ENCODE results near the gene COL21A1.
A peak's percentile ranks its signal among the peaks of the same experiment; 100 is the strongest.

The COL21A1 gene

DNA sequence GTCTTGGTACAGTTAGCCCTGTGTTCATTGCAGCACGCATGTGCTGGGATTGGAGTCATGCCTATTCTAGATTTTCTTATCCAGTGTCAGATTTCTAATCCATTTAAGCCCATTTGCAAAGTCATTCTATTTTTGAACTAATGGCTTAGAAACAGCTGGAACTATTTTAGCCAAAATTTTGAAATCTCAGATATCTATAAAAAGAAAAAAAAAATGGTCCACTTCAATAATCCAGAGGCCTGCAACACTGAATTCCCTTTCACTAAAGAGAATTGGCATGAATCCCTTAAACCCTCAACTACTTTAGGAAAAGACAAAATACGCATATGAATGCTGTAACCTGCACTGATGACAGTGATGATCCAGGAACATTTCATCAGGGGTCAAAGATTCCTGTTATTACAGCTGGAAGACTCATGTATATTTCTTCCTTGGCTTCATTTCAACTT is 1.5 kb downstream of the COL21A1 start:
- no peak for DNase-seq (ENCODE audit: low spot score)

DNA sequence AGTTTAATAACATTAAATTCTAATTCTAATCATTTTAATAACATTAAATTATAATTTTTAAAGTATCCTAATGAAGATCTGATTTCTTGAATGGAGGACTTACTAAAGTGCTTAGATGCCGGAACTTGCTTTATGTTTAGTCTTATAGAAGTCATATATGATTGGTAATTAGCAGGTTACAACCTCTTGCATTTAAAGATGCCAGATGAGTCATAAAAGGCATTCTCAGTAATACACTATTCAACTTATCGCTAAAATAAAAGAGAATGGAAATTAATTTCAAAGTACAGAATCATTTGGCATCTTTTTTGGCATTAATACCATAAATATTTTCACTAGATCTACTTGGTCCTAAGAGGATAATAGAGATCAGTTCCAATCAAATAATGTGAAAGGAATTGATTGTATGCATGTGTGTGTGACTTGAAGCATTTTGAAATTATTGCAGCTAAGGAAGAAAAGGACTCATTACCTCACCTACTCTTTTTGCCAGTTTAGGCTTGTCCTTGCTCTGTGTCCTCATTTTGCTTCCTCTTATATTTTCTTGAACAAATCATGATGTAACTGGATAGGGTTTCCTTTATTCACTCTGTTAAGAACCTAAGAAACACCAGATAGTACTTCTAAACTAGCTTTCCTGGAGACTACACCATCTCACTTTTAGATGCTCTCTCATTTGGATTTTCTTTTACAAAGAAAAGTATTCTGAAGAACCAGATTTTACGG is 2.7 kb downstream of the COL21A1 start:
- no peak for DNase-seq (ENCODE audit: low spot score)

DNA sequence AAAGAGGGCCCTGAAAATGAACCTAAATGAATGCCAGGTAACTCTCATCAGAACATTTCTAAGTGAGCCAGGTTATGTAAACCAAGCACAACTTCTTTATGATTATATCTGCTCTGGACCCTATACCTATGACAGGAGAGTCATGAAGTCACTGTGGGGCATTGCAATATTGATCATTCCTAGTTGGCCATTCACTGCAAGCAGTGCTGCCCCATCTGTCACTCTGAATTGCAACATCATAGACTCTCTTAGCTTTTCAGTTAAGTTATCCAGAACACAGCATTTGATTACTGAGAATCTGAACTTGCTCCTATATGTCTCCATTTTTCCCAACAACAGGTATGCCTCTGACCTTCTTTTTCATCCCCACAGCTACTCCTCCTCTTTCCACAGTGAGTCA is 3.3 kb downstream of the COL21A1 start:
- DNase-seq (ENCODE audit: low spot score): no peak

DNA sequence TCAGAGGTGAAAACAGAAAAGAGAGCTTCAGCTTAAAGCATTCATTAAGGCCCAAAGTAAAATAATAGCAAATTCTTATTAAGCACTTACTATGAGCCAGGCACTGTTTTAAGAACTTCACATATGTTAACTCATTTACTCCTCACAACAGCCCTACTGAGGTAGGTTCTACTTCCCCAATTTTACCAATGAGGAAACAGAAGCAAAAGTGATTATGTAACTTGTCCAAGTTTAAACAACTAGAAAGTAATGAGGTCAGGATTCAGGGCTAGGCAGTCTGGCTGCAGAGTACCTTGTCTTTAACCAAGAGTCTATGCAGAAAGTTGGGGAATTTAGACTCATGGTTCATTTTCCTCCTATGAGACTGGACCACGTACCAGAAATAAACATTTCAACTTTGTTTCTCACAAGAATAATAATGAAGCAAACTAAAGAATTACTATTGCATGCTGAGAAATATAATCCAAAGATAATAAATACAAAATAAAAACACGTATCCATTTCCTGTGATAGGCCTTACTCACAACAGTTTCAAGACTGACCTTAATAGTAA is 3.8 kb downstream of the COL21A1 start:
- DNase-seq (ENCODE audit: low spot score): no peak

DNA sequence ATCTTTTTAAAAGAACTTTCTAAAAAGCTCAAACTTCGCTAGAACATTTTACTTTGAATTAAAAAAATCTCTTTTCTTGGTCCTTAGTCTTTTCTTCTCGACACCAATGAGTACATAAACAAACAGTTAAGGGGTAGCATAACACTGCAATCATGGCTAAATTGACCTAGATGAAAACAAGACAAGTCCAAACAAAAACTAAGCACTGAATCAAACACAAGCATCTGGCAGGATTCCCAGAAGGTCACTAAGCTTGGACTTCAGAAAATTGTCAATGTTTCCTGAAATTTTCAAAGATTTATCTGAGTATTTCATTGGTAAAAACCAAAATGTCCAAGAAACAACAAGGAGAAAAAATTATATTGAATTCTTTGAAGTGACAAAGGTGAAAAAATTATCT is 5.0 kb downstream of the COL21A1 start:
- no peak for DNase-seq (ENCODE audit: low spot score)

DNA sequence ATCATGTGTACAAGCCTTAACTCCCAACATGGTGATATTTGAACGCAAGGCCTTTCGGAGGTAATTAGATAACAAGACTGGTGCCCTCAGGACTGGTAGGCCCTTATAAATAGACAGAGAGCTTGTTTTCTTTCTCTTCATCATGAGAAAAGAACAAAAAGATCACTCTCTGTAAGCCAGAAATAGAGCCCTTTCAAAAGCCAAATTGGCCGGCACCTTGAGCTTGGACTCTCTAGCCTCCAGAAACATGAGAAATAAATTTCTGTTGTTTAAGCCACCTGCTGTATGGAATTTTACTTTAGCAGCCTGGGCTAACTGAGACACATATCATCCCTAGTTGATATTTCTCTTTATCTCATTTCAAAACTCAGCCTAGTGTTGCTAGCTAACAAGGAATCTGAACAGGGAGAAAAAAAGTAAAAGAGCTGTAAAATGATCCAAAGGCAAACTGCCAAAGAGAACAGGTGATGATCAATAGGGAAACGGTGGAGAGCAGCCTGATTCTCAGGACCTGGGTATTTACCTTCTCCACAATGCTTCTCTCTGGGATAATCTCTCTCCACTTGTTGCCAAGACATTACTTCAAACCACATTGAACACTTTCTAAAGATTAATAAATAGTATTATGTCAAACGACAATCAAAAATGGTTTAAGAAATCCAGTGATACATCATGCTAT is 6.1 kb downstream of the COL21A1 start:
- no peak for DNase-seq (ENCODE audit: low spot score)

DNA sequence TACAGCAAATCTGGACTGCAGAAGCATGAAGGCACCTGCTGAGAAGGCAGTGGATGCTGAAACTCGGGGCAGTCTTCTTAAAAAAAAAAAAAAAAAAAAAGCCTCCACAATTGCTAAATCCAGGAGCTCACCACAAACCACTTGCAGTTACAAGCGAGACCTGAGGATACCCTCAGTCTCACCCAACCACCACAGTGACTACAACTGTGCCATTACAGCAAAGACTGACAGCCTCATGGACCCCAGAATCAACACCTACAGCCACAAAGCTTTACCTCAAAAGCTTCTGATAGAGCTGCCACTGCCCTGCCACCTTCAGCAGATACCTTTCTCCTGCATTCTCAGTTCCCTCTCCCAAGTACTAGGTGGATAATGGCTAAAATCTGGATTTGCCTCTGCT is 9.0 kb downstream of the COL21A1 start:
- no peak for DNase-seq (ENCODE audit: low spot score)

DNA sequence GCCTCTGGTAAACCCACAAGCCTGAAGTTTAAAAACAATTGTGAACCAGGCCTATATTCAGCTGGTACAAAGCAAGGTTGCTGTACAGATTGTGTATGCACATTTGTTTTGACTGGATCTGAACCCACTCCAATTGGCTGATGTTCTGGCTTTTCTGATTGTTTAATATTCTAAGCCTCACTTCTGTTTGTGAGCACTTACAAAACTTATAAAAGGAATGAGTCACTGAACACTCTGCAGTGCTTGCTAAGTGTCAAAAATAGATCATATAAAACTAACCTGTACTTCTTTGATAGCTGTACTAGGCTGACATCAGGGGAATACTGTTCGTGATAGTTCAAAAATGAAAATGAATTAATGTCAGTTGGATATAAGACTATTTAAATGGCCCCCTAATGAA is 12.1 kb downstream of the COL21A1 start:
- DNase-seq (ENCODE audit: low spot score): no peak

DNA sequence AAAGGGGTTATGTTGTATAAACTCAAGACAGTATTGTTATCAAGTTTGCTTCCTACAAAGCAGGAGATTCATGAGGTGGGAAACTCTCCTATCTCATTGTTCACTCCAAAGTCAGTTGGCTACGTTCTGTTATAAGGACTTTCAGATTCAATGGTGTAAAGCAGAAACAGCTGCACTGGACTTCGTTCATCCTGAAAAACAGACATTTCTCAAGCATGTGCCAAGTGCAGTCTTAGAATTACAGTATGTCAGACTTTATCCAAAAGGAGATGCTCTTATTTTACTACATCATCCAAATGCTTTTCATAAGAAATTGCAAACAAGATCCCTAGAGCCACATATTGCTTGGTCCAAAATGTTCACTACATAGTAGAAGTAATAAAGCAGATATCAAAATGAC is 14.9 kb downstream of the COL21A1 start:
- DNase-seq (ENCODE audit: low spot score): no peak

DNA sequence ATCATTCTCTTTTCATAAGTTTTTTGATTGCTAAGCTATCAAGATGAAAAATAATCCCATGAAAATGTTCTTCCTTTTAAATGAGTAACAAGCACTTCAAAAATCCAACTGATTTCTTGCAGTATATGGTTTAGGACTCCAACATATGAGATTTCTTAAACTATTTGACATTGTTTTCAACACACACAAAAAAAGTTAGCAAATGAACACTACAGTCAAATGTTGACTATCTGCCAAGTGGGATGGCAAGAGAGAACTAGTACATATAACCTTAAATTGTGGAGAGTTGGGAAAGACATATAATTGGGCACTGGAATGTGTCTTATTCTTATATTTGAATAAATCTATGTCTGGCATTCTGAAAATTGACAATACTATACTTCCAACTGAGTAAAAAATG is 15.6 kb downstream of the COL21A1 start:
- no peak for DNase-seq (ENCODE audit: low spot score)

DNA sequence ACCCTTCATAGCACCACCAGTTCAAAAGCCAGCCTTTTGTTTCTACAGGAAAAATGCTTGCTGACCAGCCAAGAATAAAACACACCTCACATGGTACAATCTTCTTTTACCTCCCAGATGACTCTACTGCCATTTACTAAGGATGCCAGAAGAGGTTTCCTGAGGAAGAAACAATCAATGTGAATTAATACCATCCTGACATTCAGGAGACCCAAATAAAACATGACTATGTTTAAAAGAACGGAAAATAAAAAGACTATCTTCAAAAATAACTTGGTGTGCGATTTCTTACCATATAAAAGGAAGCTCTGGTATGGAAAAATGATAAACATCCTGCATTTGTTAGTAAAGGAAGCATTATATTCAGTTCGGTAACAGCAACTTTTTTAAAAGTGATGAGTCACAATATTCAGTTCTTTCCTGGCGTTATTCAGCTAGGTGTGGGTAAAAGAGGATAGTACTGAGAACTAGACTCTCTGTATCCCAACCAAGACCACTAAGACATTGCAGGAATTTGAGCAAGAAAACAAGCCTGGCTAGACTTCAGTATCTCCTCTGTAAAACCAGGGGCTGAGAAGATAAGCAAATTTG is 16.3 kb downstream of the COL21A1 start:
- peak; percentile 35 for DNase-seq (ENCODE audit: low spot score)

DNA sequence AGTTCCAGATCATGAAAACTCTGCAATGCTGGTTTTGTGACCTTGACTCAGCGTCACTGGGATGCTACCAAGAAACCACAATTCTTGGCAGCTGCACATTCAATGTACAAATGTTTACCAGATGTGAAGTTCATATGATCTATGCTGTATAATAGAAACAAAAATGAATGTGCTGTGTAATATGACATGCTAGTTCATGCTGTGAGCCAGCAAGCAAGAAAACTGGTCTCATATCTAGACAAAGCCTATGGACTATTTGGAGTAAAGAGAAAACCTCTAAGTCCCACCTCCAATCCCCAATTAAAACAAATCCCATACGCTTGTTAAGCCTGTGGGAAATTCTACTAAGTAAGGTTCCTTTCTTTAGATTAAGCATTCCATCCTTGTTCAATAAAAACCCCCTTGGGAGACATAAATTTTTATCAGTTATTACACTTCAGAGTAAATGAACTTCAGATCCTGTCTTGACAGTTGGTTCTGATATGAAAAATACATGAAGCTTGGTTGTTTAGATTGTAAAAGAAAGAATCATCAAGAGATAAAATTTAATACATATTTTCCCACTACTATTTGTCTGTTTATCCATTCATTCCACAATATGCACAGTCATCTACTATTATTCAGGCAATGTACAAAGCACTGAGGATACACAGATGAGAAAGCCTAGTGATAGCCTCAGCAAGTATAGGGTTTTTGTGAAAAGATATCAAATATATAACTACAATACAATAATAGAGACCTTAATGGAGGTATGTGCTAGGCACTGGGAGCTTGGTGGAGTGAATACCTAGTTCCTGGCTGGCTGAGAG is 20.1 kb downstream of the COL21A1 start:
- no peak for DNase-seq (ENCODE audit: low spot score)

DNA sequence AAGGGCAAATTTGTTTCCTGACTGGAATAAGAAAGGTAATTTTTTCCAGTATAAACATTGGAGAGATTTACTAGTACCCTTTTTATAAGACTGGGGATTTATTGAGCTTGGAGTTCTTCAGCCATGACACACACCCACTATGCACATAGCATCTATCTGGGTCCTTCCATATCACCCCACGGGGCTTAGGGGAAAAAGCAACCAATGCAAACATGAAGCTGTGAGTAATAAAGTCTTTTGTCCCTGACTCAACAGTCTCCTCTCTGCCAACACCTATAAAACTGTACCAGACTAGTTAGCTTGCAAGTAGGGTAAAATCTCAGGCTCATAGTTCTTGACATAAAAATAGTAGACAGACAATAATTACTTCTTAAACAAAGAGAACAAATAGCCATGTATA is 23.4 kb downstream of the COL21A1 start:
- no peak for DNase-seq (ENCODE audit: low spot score)

DNA sequence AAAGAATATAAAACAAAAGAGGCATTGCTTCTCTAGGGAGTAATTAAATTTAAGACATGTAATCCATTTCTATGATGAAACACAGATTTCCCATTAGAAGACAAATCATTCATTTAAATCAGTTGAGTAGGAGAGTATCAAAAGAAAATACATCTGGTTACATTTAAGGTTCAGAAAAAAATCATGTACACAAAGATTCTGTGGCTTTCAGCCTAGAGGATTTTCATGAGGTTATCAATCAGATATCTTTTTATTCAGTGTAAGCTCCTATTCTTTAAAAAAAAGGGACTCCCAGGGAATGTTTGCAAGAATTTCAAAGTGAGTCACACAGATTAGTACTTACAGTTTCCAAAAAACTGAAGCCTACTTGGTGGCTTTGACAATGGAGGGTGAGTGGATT is 24.9 kb downstream of the COL21A1 start:
- no peak for DNase-seq (ENCODE audit: low spot score)

DNA sequence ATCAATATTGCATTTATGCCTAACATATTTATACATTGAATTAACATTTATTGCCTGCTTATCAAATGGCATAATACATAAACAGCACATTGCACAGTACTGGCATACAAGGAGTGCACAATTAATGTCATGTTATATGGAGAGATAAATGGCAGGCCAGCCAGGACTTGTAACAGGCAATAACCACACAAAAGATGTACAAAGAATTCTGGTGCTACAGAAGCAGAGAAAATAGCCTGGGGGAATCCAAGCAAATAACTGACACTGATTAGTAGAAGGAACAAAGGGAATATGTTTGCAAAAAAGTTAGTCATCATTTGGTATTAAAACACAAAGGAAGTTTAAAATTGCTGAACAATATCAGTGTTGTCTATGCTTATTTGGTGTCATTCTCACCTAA is 27.3 kb downstream of the COL21A1 start:
- DNase-seq (ENCODE audit: low spot score): peak; percentile 74

DNA sequence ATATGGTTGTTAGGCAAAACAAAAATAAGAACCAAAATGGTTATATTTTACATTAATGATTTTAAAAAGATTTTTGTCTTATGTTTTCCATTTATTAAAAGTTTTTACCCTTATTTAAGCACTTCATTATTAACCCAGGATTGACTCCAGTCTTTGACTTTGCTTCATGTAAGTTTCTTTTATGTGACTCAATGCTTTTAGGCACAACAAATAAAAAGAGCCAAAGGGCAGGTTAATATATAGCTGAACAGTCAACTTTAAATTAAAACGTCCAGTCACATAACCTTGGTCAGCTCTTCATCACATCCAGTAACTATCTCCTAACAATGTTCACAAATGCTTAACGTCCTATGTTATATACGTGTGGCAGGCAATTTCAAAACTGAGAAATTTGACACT is 32.7 kb downstream of the COL21A1 start:
- no peak for DNase-seq (ENCODE audit: low spot score)

DNA sequence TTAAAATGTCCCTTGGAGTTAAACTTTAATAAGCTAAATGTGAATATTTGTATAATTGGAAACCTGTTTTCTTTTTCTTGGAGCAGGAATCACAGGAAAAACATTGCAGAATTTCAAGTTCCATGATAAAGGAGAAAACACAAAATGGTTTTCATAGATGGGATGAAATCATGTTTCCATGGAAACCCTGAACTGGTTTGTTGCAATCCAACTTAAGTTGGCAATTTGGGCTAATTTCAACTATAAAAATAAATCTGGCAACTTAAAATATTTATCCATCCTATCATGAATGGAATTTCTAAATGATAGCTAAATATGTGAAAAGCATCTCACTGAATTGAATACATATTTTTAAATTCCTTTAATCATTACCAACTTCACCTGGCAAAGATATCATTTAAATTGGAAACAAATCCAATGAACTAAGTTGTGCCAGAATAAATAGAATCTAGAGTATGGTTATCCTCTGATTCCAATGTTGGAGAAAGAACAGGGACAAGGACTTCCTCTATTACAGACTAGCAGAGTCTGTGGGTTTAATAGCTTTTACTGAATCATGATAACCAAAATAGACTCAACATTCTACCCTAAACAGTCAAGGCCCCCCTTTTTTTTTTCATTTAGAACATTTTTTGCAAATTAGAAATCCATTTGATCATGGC is 33.2 kb downstream of the COL21A1 start:
- DNase-seq (ENCODE audit: low spot score): no peak

DNA sequence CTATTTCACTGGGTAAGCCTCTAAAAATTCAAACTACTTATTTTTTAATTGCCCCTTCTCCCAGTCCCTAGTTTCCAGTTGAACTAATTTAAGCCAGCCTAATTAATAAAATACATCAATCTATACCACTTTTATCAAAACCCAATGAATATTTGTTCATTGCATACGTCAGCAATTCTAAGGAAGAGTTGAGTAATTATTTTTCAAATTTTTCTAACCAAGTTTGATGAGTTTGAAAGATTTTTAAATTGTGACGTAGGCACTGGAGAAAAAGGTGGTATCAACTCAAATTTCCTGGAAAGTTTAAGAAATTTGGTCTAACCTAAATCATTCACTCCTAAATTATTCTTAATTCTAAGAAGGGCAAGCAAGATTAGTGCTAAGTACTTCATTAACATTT is 35.7 kb downstream of the COL21A1 start:
- no peak for DNase-seq (ENCODE audit: low spot score)

DNA sequence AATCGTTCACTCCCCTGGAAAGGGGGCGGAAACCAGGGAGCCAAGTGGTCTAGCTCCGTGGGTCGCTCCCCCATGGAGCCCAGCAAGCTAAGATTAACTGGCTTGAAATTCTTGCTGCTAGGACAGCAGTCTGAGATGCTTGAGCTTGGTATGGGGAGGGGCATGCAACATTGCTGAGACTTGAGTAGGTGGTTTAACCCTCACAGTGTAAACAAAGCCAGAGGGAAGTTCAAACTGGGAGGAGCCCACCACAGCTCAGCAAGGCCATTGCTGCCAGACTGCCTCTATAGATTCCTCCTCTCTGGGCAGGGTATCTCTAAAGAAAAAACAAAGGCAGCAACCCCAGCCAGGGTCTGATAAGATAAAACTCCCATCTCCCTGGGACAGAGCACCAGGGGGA is 43.2 kb downstream of the COL21A1 start:
- DNase-seq (ENCODE audit: low spot score): no peak

DNA sequence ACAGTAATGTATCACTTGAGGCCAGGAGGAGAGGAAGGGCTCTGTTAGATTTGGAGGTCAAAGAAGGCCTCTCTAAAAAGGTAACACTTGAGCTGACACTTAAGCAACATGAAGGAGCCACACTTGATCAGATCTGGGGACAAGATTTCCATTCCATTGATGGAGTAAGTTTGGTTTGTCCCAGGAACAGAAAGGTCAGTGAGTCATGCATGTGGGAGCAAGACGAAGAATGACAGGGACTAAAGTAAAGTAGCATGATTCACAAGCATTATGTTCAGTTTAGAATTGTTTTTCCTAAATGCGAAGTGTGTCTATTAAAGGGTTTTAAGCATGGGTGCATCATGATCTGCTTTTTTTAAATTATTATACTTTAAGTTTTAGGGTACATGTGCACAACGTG is 47.4 kb downstream of the COL21A1 start:
- no peak for DNase-seq (ENCODE audit: low spot score)

DNA sequence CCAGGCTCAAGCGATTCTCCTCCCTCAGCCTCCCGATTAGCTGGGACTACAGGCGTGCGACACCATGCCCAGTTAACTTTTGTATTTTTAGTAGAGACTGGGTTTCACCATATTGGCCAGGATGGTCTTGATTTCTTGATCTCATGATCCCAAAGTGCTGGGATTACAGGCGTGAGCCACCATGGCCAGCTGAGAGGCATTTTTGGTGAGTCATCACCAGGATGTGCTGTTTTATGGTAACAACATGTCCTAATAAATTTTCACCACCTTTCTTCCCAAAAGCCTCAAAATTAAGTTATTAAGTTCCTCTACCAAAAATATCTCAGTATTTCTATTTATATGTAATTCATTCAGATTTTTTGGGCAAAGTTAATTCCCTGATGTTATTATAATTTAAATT is 53.5 kb downstream of the COL21A1 start:
- no peak for DNase-seq (ENCODE audit: low spot score)

DNA sequence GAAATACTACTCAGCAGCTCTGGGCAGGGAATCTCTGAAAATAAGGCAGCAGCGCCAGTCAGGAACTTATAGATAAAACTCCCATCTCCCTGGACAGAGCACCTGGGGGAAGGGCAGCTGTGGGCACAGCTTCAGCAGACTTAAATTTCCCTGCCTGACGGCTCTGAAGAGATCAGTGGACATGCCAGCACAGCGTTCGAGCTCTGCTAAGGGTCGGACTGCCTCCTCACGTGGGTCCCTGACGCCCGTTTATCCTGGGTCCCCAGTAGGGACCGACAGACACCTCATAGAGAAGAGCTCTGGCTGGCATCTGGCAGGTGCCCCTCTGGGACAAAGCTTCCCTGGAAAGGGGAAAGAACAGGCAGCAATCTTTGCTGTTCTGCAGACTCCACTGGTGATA is 59.0 kb downstream of the COL21A1 start:
- no peak for DNase-seq (ENCODE audit: low spot score)

Data from COLO829 (cell line).